ENCODE data around the gene MEGF11. TPM values are rescaled to one million over a fixed set of nuclear protein-coding genes. Genes with fewer than 3 reads are reported as not detected.

Gene MEGF11
- total RNA-seq, 4 donors from 2014 or later = 2.4 to 8.5 (median 4.3) TPM

DNA sequence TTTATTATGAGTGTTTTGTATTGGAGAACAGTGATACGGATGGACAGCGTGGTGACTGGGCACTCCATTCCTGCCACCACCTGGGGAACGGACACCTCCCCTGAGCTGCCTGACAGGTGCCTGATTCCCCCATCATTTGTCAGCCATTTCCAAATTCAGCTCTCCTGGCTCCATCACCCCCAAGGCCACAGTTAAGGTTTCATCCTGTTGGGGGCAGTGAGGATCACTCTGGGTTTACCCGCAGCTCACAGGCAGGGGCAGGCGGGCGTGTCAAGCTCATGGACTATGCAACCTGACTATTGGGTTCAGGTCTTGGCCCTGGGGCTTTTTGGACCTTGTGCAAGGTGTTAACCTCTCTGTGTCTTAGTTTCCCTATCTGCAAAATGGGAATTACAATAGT lies 307.9 kb downstream of the MEGF11 start:
- Histone ChIP-seq H3K4me3 (no peak overlapping the region), H3K36me3 (no peaks in the 10 kb centered on the region), H3K9me3 (no peaks in the 10 kb centered on the region), H3K27me3 (no peaks in the 10 kb centered on the region), H3K27ac (no peak overlapping the region), H3K4me1 (no peaks in the 10 kb centered on the region)
- TF ChIP-seq POLR2AphosphoS5 (IDR thresholded peaks at IDR 0.05) = no peak
- TF ChIP-seq POLR2A (IDR thresholded peaks at IDR 0.05) = no peak
- TF ChIP-seq EP300 (IDR thresholded peaks at IDR 0.05) = no peak
- TF ChIP-seq, protein P1, sequence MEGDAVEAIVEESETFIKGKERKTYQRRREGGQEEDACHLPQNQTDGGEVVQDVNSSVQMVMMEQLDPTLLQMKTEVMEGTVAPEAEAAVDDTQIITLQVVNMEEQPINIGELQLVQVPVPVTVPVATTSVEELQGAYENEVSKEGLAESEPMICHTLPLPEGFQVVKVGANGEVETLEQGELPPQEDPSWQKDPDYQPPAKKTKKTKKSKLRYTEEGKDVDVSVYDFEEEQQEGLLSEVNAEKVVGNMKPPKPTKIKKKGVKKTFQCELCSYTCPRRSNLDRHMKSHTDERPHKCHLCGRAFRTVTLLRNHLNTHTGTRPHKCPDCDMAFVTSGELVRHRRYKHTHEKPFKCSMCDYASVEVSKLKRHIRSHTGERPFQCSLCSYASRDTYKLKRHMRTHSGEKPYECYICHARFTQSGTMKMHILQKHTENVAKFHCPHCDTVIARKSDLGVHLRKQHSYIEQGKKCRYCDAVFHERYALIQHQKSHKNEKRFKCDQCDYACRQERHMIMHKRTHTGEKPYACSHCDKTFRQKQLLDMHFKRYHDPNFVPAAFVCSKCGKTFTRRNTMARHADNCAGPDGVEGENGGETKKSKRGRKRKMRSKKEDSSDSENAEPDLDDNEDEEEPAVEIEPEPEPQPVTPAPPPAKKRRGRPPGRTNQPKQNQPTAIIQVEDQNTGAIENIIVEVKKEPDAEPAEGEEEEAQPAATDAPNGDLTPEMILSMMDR (IDR thresholded peaks at IDR 0.05) = no peak
- DNase-seq (ENCODE audit: low spot score in 2 of 2) = no peak
- WGBS = 89% methylated on average over 6 of the region's 6 CpGs

GRCh38 chr15:65944404-65944803 lies 309.1 kb downstream of the MEGF11 start:
- Histone ChIP-seq H3K4me1 (no peaks in the 10 kb centered on the region), H3K9me3 (no peaks in the 10 kb centered on the region), H3K27ac (no peak overlapping the region), H3K27me3 (no peaks in the 10 kb centered on the region), H3K36me3 (no peaks in the 10 kb centered on the region), H3K4me3 (no peak overlapping the region)
- 81% methylated on average over 3 of the region's 3 CpGs for WGBS
- TF ChIP-seq EP300 (IDR thresholded peaks at IDR 0.05) = no peak
- TF ChIP-seq, protein P1 (IDR thresholded peaks at IDR 0.05) = no peak
- no peak for TF ChIP-seq POLR2AphosphoS5 (IDR thresholded peaks at IDR 0.05)
- no peak for TF ChIP-seq POLR2A (IDR thresholded peaks at IDR 0.05)
- DNase-seq (ENCODE audit: low spot score in 2 of 2) = no peak

GRCh38 chr15:65942436-65942835 lies 311.1 kb downstream of the MEGF11 start:
- Histone ChIP-seq H3K27me3 (no peaks in the 10 kb centered on the region), H3K4me3 (no peak overlapping the region), H3K27ac (no peak overlapping the region), H3K36me3 (no peaks in the 10 kb centered on the region), H3K9me3 (no peaks in the 10 kb centered on the region), H3K4me1 (no peaks in the 10 kb centered on the region)
- TF ChIP-seq POLR2A (IDR thresholded peaks at IDR 0.05) (no peak), EP300 (IDR thresholded peaks at IDR 0.05) (no peak), POLR2AphosphoS5 (IDR thresholded peaks at IDR 0.05) (no peak)
- TF ChIP-seq, protein P1 (IDR thresholded peaks at IDR 0.05) = no peak
- DNase-seq (ENCODE audit: low spot score in 2 of 2) = no peak
- 84% methylated on average over 4 of the region's 4 CpGs for WGBS

DNA sequence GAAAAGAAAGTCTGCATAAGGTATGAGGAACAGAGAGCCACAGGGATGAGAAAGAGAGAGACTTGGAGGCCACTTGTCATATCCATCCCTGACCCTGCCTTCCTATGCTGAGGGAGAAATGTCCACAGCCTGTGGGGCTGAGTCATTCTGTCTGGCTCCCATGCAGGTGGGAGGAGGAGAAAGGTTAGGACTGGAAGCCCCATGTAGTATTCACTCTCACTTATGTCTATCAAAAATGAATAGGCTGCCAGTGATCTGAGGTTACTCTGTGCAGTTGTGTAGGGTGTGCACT lies 313.0 kb downstream of the MEGF11 start:
- DNase-seq (ENCODE audit: low spot score in 2 of 2) = no peak
- Histone ChIP-seq H3K4me1 (no peaks in the 10 kb centered on the region), H3K27me3 (no peaks in the 10 kb centered on the region), H3K4me3 (no peak overlapping the region), H3K27ac (no peak overlapping the region), H3K9me3 (no peaks in the 10 kb centered on the region), H3K36me3 (no peaks in the 10 kb centered on the region)
- TF ChIP-seq POLR2AphosphoS5 (IDR thresholded peaks at IDR 0.05) (no peak), EP300 (IDR thresholded peaks at IDR 0.05) (no peak), POLR2A (IDR thresholded peaks at IDR 0.05) (no peak)
- TF ChIP-seq, protein P1 (IDR thresholded peaks at IDR 0.05) = no peak

DNA sequence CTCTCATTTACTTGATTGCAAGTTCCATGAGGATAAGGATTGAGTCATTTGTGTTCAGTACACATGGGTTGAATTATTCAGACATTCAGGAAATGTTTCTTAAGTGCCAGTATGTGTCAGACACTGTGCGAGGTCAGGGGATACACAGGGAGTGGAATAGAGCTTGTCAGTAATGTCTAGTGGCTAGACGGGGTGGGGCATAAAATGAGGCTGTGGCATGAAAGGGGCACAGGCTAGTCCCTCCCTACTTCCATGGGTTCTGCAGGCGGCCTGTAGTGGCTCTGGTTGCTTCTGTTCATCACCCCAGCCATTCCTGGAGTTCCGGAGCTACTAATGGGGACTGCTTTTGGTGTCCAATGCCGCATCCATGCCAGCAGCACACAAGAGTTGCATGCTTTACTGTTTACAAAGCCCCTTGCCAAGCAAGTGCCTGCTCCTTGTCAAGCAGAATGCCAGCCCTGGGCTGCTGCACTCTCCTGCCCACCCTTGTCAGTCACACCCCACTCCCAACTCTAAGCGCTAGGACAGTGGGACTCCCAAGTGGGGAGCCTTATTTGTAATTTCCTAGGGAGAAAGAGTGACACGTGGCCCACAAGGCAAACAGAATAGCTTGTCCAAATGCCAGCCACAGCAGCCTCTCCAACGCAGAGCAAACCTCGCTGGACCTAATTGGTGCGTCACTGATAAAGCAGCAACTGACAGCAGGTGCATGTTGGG lies 313.5 kb downstream of the MEGF11 start:
- Histone ChIP-seq H3K4me3 (no peak overlapping the region), H3K36me3 (no peaks in the 10 kb centered on the region), H3K27me3 (no peaks in the 10 kb centered on the region), H3K4me1 (no peaks in the 10 kb centered on the region), H3K9me3 (no peaks in the 10 kb centered on the region), H3K27ac (no peak overlapping the region)
- WGBS = 85% methylated on average over 8 of the region's 10 CpGs
- TF ChIP-seq EP300 (IDR thresholded peaks at IDR 0.05) (no peak), POLR2AphosphoS5 (IDR thresholded peaks at IDR 0.05) (no peak), POLR2A (IDR thresholded peaks at IDR 0.05) (no peak)
- TF ChIP-seq, protein P1 (IDR thresholded peaks at IDR 0.05) = no peak
- DNase-seq (ENCODE audit: low spot score in 2 of 2) = no peak
